OCI-LY7 (cell line): ENCODE measurements around the gene ARHGEF26.

ENCODE experiments used
- CTCF ChIP-seq: fragments of 200-600 bp; sonication (generic); conservative IDR thresholded peaks from 2 replicates; pipeline ENCODE4 v1.5.1; 2014; ENCODE audit warnings: mild to moderate bottlenecking, antibody characterized with exemption, low read length, moderate library complexity, mixed read lengths
- EZH2phosphoT487 ChIP-seq: fragments of 200-600 bp; sonication (generic); IDR thresholded peaks from 2 replicates; pipeline ENCODE4 v1.6.1; 2018; ENCODE audit warnings: low read depth, borderline replicate concordance, mild to moderate bottlenecking, mixed run types, antibody characterized with exemption, low read length, moderate library complexity, mixed read lengths

DNA sequence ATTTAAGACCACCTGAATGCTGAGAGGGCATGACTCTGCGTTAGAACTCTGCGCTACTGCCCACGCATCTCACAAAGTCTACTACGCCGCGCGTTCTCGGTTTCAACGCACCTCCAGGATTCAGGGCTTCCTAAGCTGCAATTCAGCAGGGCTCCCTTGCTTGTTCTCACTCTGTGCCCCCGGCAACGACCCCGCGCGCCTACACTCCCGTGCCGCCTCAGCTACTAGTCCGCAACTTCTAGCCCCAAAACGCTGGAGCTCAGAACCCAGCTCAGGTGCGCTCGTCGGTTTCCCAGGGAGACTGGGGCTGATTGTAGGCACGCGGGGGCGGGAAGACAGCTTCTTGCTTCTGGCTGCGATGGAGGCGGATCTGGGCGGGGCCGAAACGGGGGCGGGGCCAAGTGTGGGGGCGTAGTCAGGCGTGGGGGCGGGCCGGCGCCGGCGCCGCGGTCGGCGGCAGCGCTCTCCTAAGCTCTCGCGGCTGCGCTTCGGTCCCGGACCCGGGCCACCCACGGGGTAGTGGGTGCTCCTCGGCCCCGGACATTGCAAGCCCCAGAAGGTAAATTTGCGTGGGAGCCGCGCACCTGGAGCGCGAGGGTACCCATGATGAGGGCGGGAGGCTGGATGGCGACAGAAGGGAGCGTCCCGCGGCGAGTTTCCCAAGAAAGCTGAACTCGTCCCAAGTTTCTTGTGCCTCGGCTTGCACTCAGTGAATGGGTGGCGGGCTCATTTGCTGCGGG lies at the start of gene ARHGEF26:
- no peak for TF ChIP-seq CTCF
- no peak for TF ChIP-seq EZH2phosphoT487
